HG03575 (cell line): ENCODE results near the gene MPPED1.

ENCODE experiments used
- ATAC-seq: cut with Tn5 transposase; IDR thresholded peaks from one replicate; pipeline ENCODE4 v1.9.1; 2021; ENCODE audit not compliant: unreplicated experiment, insufficient number of reproducible peaks, low FRiP score; ENCODE audit errors: extremely low read depth

The MPPED1 gene

GRCh38 chr22:43481568-43482317 is 69.9 kb downstream of the MPPED1 start:
- no peak for ATAC-seq

- ATAC-seq: no peak
These were observed 70.5 kb downstream of the MPPED1 start for GRCh38 chr22:43482318-43482625.

- ATAC-seq: no peak
These were observed 71.5 kb downstream of the MPPED1 start for GRCh38 chr22:43483266-43483665.

- ATAC-seq: no peak
These were observed 71.9 kb downstream of the MPPED1 start for GRCh38 chr22:43483669-43484068.

GRCh38 chr22:43484227-43484626 is 72.4 kb downstream of the MPPED1 start:
- no peak for ATAC-seq

- no peak for ATAC-seq
These were observed 73.8 kb downstream of the MPPED1 start for GRCh38 chr22:43485502-43486089.

GRCh38 chr22:43487311-43488030 is 75.7 kb downstream of the MPPED1 start:
- no peak for ATAC-seq

- ATAC-seq: no peak
These were observed 76.4 kb downstream of the MPPED1 start for GRCh38 chr22:43488031-43488866.

GRCh38 chr22:43488937-43489336 is 77.1 kb downstream of the MPPED1 start:
- no peak for ATAC-seq

GRCh38 chr22:43490311-43490710 is 78.5 kb downstream of the MPPED1 start:
- no peak for ATAC-seq

GRCh38 chr22:43491177-43491576 is 79.4 kb downstream of the MPPED1 start:
- ATAC-seq: no peak

- ATAC-seq: no peak
These were observed 79.9 kb downstream of the MPPED1 start for GRCh38 chr22:43491737-43492136.

- no peak for ATAC-seq
These were observed 81.5 kb downstream of the MPPED1 start for GRCh38 chr22:43493297-43493696.

GRCh38 chr22:43497956-43498855 is 86.4 kb downstream of the MPPED1 start:
- no peak for ATAC-seq

- no peak for ATAC-seq
These were observed 87.0 kb downstream of the MPPED1 start for GRCh38 chr22:43498856-43499253.

- ATAC-seq: no peak
These were observed 89.3 kb downstream of the MPPED1 start for GRCh38 chr22:43500792-43501785.

GRCh38 chr22:43501878-43502277 is 90.1 kb downstream of the MPPED1 start:
- no peak for ATAC-seq
